Skeletal muscle cell (primary cell): ENCODE results near the gene FGF11.
"Not testable (repeated sequence)": the region's sequence is repeated elsewhere in the genome, so short reads cannot be mapped to it uniquely, and the experiment has no call there.

Source experiments
- DNase-seq: peaks from one replicate; pipeline ENCODE4 v3.0.0-alpha.2; 2010; ENCODE audit warnings: low read depth
- H3K4me3 ChIP-seq: 2 replicates; pipeline ENCODE4 v1.5.1; 2011; ENCODE audit warnings: low read depth, mild to moderate bottlenecking, control low read depth, low read length, moderate library complexity

The FGF11 gene

GRCh38 chr17:7474767-7475166 is 35.5 kb downstream of the FGF11 start:
- DNase-seq, H3K4me3 ChIP-seq: not testable (repeated sequence)

DNA sequence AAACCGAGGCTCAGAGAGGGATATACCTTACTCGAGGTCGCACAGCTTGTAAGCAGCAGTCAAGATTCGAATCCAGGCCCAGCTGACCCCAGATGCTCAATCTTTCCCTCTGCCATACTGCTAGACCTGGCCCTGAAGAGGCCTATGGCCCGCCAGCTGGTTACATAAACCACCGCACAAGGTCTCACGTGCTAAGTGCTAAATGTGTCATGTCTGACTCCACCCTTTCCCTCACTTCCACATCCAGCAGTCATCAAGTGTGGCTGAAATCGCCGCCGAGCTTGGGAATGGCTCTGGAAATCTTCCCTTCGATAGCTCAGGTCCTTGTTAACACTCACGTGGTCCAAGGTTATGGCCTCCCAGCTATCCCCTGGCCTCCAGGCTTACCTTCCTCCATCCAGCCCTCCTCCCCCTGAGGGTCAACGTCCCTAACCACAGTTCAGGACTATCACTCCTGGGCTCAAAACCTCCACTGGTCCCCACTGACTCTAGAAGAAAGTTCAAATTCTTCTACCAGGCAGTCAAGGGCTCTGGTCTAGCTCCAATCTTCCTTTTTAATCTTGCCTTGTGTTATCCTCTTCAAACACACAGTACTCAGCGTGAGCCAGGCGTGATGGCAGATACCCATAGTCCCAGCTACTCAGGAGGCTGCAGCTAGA is 36.6 kb downstream of the FGF11 start:
- DNase-seq: no peak
- H3K4me3 ChIP-seq: no peak overlapping the region

DNA sequence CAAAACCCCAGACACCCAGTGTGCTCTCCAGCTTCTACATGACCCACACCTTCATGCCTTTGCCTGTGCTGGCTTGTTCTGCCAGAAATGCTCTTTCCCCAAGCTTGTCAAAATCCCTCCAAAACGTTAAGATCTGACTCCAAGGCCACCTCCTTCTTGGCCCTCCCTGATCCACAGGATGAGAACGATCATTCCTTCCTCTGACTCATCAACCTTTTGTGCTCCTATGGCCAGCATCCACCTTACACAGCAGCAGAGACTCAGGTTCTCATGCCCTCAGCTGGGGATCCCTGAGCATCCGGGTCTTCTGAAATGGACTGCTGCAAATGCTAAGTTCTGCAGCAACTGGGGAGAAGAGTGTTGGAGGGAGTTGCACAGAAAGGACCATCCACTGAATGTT is 37.2 kb downstream of the FGF11 start:
- H3K4me3 ChIP-seq: no peak overlapping the region
- DNase-seq: no peak

- DNase-seq: no peak
- no peak overlapping the region for H3K4me3 ChIP-seq
These were observed 37.6 kb downstream of the FGF11 start for GRCh38 chr17:7476951-7477350.

DNA sequence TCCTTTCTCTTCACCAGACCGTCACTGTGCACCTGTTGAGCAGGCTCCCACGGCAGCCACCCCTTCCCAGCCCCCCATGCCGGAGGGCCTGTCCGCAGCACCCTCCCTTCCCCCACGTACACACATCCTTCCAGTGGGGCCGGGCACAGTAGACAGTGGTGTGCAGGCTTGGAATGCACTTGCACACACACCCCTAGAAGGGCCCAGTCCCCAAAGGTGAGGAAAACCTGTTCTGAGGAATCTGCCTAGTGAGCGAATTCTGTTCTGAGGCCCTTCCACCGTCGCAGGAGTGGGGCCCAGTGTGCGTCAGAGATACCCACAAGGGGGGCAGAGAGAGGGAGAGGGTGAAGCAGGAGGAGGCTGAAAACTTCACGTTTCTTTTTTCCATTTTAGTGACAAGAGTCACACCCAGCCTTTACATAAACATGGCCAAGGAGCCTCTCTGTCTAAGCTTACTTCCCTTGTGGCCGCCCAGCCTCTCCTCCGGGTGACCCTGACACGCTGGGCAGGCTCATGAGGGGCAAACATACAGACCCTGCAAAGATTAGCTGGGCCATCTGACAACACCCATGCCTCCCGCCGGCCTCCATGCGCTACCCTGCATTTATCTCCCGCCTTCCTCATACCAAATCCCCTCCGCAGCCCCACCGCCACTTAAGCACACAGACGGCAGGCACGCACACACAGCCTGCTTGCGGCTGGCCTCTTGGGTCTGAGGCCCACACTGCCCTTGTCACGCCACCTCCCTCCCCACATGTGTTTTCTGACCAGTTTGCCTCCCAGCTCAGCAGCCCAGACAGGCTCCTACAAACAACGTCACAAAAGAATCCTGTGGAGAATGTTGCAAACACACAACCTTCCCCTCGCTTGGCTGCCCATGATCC is 38.3 kb downstream of the FGF11 start:
- DNase-seq: peak; percentile 48
- H3K4me3 ChIP-seq: peak overlapping the region; percentile 81

GRCh38 chr17:7478276-7479212 is 39.2 kb downstream of the FGF11 start:
- DNase-seq: no peak
- H3K4me3 ChIP-seq: peak overlapping the region; percentile 81

DNA sequence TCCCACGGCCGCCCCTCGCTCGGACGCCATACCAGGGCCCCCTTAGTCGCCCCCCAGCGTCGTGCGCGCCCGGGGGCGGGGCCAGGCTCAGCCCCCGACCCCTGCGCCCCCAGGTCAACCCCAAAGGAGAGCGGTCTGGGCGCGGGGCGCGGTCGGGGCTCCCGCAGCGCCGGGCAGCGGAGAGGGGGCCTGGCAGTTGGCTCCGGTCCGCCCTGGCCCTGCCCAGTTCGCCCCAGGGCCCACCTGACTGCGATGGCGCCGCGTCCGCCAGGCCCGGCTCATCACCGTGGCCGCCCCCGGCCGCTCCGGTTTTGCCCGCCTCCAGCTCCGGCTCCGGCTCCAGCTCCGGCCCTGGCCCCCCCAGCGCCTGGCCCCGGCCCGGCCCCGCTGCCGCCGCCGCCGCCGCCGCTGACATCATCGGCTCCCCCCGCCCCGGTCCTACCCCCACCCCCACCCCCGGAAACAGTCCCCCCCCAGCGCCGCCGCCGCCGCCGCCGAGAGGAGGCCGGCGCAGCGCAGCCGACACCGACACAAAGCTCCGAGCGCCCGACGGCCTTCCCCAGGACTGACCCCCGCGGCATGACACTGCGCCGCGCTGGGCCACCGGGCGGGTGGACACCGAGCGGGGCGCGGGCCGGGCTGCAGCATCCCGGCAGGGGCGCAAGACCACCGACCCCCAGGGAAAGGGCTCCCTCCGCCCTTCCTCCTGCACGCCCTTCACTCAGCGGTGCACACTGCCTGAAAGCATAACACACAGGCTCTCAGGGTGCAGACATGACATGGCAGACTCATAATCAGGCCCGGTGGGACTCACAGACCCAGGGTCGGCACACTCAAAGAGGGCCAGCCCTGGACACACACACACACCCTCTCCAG is 40.1 kb downstream of the FGF11 start, which contains the start of gene ZBTB4:
ZBTB4 (minus strand) TSS at position 419 of the 876 bp plus-strand sequence. CDS start 12,830 bp downstream, outside the sequence.
- DNase-seq: no peak

DNA sequence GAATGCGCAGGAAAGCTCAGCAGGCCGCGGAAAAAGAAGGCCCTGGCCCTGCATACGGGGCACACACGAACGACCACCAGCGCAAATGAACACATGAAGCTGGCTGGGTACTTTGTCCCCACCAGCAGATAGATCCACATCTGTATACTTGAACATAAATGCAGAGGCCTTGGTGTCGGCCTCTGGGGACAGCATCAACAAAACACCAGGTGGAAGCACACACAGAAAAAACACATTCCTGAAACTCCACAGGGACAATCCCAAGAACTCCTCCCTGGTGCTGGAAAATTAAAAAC is 40.7 kb downstream of the FGF11 start:
- no peak for DNase-seq
- peak overlapping the region; percentile 81 for H3K4me3 ChIP-seq

More for the DNA sequence above, 40.1 kb downstream of the FGF11 start, which contains the start of gene ZBTB4:
- peak within 1 kb of the TSS; percentile 81 for H3K4me3 ChIP-seq

DNA sequence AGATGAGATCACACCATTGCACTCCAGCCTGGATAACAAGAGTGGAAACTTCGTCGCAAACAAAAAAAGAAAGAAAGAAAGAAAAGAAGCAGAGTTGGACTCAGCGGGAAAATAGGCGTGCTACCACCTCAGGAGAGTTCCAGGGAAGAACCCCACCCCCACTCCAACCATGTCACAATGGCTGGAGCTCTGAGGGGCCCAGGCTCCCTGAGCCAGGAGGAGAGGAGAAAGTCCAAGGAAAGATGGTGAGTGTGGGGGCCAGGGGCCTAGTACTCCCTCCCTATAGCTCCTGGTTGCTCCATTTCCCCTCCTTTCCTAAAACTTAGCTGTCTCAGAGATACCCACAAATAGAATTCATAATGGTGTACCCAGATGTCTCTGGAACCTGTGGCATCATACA is 42.0 kb downstream of the FGF11 start, which contains the start of gene SLC35G6:
SLC35G6 (plus strand) TSS at position 172 of the 400 bp plus-strand sequence; CDS start at position 243, 71 bp downstream.
- H3K4me3 ChIP-seq: not testable (repeated sequence)

DNA sequence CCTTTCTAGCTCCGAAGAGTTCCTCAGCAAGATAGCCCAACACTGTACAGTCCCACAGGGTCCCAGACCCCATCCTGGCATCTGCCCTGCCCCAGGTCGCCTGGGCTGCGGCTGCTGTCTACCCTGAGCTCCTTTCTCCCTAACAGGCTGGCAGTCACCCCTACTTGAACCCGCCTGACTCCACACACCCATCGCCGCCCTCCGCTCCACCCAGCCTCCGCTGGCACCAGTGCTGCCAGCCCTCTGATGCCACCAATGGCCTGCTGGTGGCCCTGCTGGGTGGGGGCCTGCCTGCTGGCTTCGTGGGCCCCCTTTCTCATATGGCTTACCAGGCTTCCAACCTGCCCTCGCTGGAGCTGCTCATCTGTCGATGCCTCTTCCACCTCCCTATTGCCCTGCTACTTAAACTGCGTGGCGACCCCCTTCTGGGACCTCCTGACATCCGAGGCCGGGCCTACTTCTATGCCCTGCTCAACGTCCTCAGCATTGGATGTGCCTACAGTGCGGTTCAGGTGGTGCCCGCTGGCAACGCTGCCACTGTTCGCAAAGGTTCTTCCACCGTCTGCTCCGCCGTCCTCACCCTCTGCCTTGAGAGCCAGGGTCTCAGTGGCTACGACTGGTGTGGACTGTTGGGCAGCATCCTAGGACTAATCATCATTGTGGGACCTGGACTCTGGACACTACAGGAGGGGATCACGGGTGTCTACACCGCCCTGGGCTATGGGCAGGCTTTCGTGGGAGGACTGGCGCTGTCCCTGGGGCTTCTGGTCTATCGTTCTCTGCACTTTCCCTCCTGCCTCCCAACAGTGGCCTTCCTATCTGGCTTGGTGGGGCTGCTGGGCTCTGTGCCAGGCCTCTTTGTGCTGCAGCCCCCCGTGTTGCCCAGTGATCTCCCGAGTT is 42.8 kb downstream of the FGF11 start:
- not testable (repeated sequence) for H3K4me3 ChIP-seq, DNase-seq

More for the DNA sequence above, 42.0 kb downstream of the FGF11 start, which contains the start of gene SLC35G6:
- not testable (repeated sequence) for DNase-seq

DNA sequence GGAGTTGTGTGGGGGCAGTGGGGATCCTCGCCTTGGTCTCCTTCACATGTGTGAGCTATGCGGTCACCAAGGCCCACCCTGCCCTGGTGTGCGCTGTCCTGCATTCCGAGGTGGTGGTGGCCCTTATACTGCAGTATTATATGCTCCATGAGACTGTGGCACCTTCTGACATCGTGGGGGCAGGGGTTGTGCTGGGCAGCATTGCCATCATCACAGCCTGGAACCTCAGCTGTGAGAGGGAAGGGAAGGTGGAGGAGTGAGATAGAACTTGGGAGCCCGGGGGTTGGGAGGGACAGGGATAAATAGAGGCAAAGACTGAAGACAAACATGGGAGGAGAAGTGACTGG is 43.4 kb downstream of the FGF11 start:
- H3K4me3 ChIP-seq: peak overlapping the region; percentile 78
- DNase-seq: not testable (repeated sequence)

DNA sequence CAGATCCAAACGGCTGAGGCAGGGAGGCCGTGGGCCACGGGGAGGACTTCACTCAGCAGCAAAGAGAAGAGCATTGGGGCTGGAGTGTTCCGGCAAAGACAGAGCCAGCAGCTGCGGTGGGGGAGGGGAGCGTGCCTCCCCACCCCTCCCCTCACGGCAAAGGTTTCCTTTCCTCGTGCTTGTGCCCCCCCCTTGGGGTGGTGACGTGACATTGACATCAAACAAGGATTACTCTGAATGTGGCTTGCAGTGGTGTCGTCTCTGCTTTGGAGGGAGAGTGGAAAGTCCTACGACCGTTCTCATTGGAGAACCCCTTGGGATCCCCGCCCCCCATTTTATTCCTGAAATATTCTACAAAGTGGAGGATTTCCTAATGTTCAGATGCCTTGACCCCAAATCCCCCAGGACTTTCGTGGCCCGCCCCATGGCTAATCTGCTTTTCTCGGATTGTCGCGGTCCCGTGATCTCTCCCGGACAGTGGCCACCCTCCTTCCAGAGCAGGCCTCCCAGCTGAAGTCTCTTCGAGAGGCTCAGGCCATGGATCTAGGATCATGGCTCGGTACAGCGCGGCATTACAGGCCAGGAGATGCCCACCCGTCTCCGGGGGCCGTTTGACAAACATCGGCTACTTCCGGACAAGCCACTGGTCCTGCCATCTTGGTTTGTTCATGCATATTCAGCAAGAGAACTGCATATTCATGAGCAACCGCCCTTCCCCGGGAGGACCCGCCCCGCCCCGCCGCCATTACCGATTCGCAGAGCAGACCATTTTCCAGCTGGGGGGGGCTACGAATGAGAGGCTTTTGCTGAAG is 44.1 kb downstream of the FGF11 start:
- peak; percentile 87 for DNase-seq
- H3K4me3 ChIP-seq: peak overlapping the region; percentile 78

- peak within 1 kb of the TSS; percentile 78 for H3K4me3 ChIP-seq
- peak; percentile 94 for DNase-seq
These were observed 45.0 kb downstream of the FGF11 start, which contains the start of gene POLR2A for GRCh38 chr17:7484067-7484918. POLR2A (plus strand) TSS chr17:7484366.

- peak overlapping the region; percentile 78 for H3K4me3 ChIP-seq
- DNase-seq: no peak
These were observed 45.6 kb downstream of the FGF11 start for GRCh38 chr17:7484919-7485377.

DNA sequence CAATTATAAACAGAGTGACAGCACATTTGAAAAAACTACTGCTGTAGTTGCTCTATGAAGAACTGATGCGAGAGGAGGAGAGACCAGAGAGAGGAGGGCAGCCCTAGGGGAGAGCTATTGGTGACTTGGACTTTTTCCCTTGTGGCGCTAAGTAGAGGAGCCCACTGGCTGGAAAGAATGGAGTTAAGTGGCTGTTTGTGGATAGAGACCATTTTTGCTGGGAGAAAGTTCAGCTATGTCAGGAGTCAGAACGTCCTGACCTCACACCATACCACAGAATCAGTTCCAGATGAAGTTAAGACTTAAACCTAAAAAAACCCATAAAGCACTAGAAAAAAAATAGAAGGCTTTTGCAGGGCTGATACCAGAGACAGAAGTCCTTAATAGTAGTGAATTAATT is 46.9 kb downstream of the FGF11 start:
- no peak for DNase-seq

GRCh38 chr17:7490144-7490543 is 50.8 kb downstream of the FGF11 start:
- H3K4me3 ChIP-seq: no peak overlapping the region
- no peak for DNase-seq

More for the DNA sequence above, 46.9 kb downstream of the FGF11 start:
- H3K4me3 ChIP-seq: peak overlapping the region; percentile 78
